ENCODE measurements around the gene RGL4.

GRCh38 chr22:23696326-23696851, 5.6 kb downstream of the RGL4 start:
- no peak for TF ChIP-seq CTCF (IDR thresholded peaks at IDR 0.05 in 4 of 5, conservative IDR thresholded peaks at IDR 0.05 in 1 of 5)
- no peak for TF ChIP-seq POLR2A (IDR thresholded peaks at IDR 0.05)
